Measurements from ENCODE around the gene CSNK1G2.

The CSNK1G2 gene

GRCh38 chr19:1992759-1993260 is 51.8 kb downstream of the CSNK1G2 start:
- peak; percentile 37; the same call in 1 of the 3 replicates for ATAC-seq
- TF ChIP-seq TSHZ2 (CRISPR knock-in tag; IDR thresholded peaks at IDR 0.05) (no peak), ARNTL (CRISPR knock-in tag; IDR thresholded peaks at IDR 0.05; ENCODE audit: borderline replicate concordance, low read depth) (no peak), ZFP3 (CRISPR knock-in tag; IDR thresholded peaks at IDR 0.05) (no peak), BACH2 (CRISPR knock-in tag; IDR thresholded peaks at IDR 0.05; ENCODE audit: borderline replicate concordance) (no peak), RARB (CRISPR knock-in tag; IDR thresholded peaks at IDR 0.05) (no peak), OSR1 (CRISPR knock-in tag; IDR thresholded peaks at IDR 0.05) (no peak), ZNF8 (CRISPR knock-in tag; IDR thresholded peaks at IDR 0.05) (no peak), PATZ1 (CRISPR knock-in tag; IDR thresholded peaks at IDR 0.05; ENCODE audit: borderline replicate concordance) (no peak), POU6F1 (CRISPR knock-in tag; IDR thresholded peaks at IDR 0.05; ENCODE audit: borderline replicate concordance, low read depth) (no peak), SNAI2 (CRISPR knock-in tag; IDR thresholded peaks at IDR 0.05) (no peak), PPARA (CRISPR knock-in tag; IDR thresholded peaks at IDR 0.05; ENCODE audit: borderline replicate concordance) (no peak), ZC3H10 (CRISPR knock-in tag; IDR thresholded peaks at IDR 0.05) (no peak), ISL1 (CRISPR knock-in tag; IDR thresholded peaks at IDR 0.05) (no peak), TCF4 (CRISPR knock-in tag; IDR thresholded peaks at IDR 0.05; ENCODE audit: borderline replicate concordance) (no peak), CSRNP3 (CRISPR knock-in tag; IDR thresholded peaks at IDR 0.05) (no peak), ZNF565 (CRISPR knock-in tag; conservative IDR thresholded peaks at IDR 0.05; ENCODE audit: low read depth) (no peak), ZFP30 (CRISPR knock-in tag; IDR thresholded peaks at IDR 0.05) (no peak), ZNF70 (CRISPR knock-in tag; IDR thresholded peaks at IDR 0.05) (no peak), CREB5 (CRISPR knock-in tag; IDR thresholded peaks at IDR 0.05; ENCODE audit: low read depth) (no peak), TOX (CRISPR knock-in tag; IDR thresholded peaks at IDR 0.05; ENCODE audit: borderline replicate concordance) (no peak)

GRCh38 chr19:1997353-1998233 is 56.6 kb downstream of the CSNK1G2 start:
- ATAC-seq = no peak
- TF ChIP-seq TOX (CRISPR knock-in tag; IDR thresholded peaks at IDR 0.05; ENCODE audit: borderline replicate concordance) (no peak), BACH2 (CRISPR knock-in tag; IDR thresholded peaks at IDR 0.05; ENCODE audit: borderline replicate concordance) (no peak), CSRNP3 (CRISPR knock-in tag; IDR thresholded peaks at IDR 0.05) (no peak), ARNTL (CRISPR knock-in tag; IDR thresholded peaks at IDR 0.05; ENCODE audit: borderline replicate concordance, low read depth) (no peak), POU6F1 (CRISPR knock-in tag; IDR thresholded peaks at IDR 0.05; ENCODE audit: borderline replicate concordance, low read depth) (no peak), CSDC2 (CRISPR knock-in tag; IDR thresholded peaks at IDR 0.05) (no peak), ISL1 (CRISPR knock-in tag; IDR thresholded peaks at IDR 0.05) (no peak), SNAI2 (CRISPR knock-in tag; IDR thresholded peaks at IDR 0.05) (no peak), CREB5 (CRISPR knock-in tag; IDR thresholded peaks at IDR 0.05; ENCODE audit: low read depth) (no peak), PATZ1 (CRISPR knock-in tag; IDR thresholded peaks at IDR 0.05; ENCODE audit: borderline replicate concordance) (no peak)

Measured in SK-N-SH treated with all-trans-retinoic acid at 6 μM for 48 hours (cell line).